ENCODE measurements around the gene GMPR2. TPM values are rescaled to one million over a fixed set of nuclear protein-coding genes. Genes with fewer than 3 reads are reported as not detected.

The GMPR2 gene
- total and polyA plus RNA-seq, 2 of the 13 experiments (the other 11 are each of a cell fraction or from before 2014, with no cell fraction given) = 210 to 273 TPM

DNA sequence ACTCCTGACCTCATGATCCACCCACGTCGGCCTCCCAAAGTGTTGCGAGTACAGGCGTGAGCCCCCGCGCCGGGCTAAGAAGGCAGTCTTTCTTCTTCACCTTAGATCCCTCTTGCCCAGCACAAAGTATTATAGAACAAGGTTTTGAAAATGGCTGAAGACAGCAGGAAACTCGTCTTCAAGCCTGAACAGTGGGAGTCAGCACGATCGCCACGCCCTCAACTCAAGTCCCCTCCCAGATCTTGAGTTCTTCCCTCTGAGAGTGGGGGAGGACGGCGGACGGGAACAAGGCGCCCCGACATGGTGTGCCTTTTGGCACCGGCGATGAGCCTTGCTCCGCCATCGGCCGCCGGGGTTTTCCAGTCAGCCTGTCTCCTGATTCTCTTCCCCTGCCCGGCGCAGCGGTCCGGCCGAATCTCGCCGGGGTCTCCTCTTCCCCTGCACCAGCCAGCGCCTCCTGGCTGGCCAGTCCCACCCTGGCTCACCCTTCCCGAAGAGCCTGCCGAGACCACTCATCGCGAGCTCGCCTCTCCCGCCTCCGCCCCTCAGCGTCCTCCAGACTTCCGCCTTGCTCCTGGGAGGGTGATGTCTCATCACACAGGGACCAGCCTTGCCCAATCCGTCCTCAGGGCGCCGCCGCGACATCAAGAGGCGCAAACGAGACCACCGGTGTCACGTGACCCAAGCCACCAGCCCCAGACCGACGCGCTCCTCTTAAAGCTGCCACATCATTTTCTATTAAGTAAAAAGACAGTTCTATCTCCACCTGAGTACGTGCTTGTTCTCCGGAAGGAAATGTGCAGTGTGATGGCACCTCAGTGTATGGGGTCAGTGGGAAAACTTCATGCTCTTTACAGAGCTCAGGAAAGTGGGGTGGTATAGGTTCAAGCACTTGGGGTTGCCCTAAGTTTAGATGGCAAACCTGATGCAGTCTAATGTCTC is 19.5 kb upstream of the GMPR2 start, which contains the start of gene CHMP4A (continued):
- TF ChIP-seq, protein P1, sequence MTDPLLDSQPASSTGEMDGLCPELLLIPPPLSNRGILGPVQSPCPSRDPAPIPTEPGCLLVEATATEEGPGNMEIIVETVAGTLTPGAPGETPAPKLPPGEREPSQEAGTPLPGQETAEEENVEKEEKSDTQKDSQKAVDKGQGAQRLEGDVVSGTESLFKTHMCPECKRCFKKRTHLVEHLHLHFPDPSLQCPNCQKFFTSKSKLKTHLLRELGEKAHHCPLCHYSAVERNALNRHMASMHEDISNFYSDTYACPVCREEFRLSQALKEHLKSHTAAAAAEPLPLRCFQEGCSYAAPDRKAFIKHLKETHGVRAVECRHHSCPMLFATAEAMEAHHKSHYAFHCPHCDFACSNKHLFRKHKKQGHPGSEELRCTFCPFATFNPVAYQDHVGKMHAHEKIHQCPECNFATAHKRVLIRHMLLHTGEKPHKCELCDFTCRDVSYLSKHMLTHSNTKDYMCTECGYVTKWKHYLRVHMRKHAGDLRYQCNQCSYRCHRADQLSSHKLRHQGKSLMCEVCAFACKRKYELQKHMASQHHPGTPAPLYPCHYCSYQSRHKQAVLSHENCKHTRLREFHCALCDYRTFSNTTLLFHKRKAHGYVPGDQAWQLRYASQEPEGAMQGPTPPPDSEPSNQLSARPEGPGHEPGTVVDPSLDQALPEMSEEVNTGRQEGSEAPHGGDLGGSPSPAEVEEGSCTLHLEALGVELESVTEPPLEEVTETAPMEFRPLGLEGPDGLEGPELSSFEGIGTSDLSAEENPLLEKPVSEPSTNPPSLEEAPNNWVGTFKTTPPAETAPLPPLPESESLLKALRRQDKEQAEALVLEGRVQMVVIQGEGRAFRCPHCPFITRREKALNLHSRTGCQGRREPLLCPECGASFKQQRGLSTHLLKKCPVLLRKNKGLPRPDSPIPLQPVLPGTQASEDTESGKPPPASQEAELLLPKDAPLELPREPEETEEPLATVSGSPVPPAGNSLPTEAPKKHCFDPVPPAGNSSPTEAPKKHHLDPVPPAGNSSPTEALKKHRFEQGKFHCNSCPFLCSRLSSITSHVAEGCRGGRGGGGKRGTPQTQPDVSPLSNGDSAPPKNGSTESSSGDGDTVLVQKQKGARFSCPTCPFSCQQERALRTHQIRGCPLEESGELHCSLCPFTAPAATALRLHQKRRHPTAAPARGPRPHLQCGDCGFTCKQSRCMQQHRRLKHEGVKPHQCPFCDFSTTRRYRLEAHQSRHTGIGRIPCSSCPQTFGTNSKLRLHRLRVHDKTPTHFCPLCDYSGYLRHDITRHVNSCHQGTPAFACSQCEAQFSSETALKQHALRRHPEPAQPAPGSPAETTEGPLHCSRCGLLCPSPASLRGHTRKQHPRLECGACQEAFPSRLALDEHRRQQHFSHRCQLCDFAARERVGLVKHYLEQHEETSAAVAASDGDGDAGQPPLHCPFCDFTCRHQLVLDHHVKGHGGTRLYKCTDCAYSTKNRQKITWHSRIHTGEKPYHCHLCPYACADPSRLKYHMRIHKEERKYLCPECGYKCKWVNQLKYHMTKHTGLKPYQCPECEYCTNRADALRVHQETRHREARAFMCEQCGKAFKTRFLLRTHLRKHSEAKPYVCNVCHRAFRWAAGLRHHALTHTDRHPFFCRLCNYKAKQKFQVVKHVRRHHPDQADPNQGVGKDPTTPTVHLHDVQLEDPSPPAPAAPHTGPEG (CRISPR knock-in tag; IDR thresholded peaks at IDR 0.05) = peak; percentile 97
- no peak for TF ChIP-seq ATF7 (IDR thresholded peaks at IDR 0.05)
- TF ChIP-seq ATF7 (CRISPR knock-in tag; IDR thresholded peaks at IDR 0.05) = peak; percentile 85
- TF ChIP-seq MAZ (IDR thresholded peaks at IDR 0.05; ENCODE audit: borderline replicate concordance, low read depth, low read length) = peak; percentile 84
- peak; percentile 95 for TF ChIP-seq MAZ (CRISPR knock-in tag; IDR thresholded peaks at IDR 0.05; ENCODE audit: low read depth)
- peak; percentile 75; the same call in 1 of the 2 replicates for TF ChIP-seq SNAPC2 (CRISPR knock-in tag; IDR thresholded peaks at IDR 0.05)
- TF ChIP-seq POLR2AphosphoS2 (IDR thresholded peaks at IDR 0.05; ENCODE audit: low read depth, low read length) = 0 out of 2 replicates have a peak, but pooled peaks have one; percentile 22
- peak; percentile 39 for TF ChIP-seq ZNF33B (CRISPR knock-in tag; IDR thresholded peaks at IDR 0.05)
- peak; percentile 84 for TF ChIP-seq NKX3-1 (CRISPR knock-in tag; IDR thresholded peaks at IDR 0.05)
- TF ChIP-seq MAFK (conservative IDR thresholded peaks at IDR 0.05 in 1 of 2, IDR thresholded peaks at IDR 0.05 in 1 of 2; ENCODE audit: low read length in 2 of 2) = no peak; a peak in 1 of 4 replicates
- TF ChIP-seq CBX2 (IDR thresholded peaks at IDR 0.05; ENCODE audit: low read depth, low read length) = no peak
- no peak for TF ChIP-seq CBX2 (CRISPR knock-in tag; IDR thresholded peaks at IDR 0.05; ENCODE audit: low read depth)
- peak; percentile 100 for TF ChIP-seq SAP130 (CRISPR knock-in tag; IDR thresholded peaks at IDR 0.05; ENCODE audit: low read depth)
- TF ChIP-seq JUND (CRISPR knock-in tag; IDR thresholded peaks at IDR 0.05) = peak; percentile 86
- TF ChIP-seq ZBTB20 (CRISPR knock-in tag; IDR thresholded peaks at IDR 0.05; ENCODE audit: borderline replicate concordance, low read depth) = peak; percentile 91
- TF ChIP-seq, protein P2, sequence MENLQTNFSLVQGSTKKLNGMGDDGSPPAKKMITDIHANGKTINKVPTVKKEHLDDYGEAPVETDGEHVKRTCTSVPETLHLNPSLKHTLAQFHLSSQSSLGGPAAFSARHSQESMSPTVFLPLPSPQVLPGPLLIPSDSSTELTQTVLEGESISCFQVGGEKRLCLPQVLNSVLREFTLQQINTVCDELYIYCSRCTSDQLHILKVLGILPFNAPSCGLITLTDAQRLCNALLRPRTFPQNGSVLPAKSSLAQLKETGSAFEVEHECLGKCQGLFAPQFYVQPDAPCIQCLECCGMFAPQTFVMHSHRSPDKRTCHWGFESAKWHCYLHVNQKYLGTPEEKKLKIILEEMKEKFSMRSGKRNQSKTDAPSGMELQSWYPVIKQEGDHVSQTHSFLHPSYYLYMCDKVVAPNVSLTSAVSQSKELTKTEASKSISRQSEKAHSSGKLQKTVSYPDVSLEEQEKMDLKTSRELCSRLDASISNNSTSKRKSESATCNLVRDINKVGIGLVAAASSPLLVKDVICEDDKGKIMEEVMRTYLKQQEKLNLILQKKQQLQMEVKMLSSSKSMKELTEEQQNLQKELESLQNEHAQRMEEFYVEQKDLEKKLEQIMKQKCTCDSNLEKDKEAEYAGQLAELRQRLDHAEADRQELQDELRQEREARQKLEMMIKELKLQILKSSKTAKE (CRISPR knock-in tag; IDR thresholded peaks at IDR 0.05; ENCODE audit: borderline replicate concordance) = peak; percentile 78; the same call in 1 of the 2 replicates
- no peak for TF ChIP-seq ISX (CRISPR knock-in tag; conservative IDR thresholded peaks at IDR 0.05)
- TF ChIP-seq GTF3A (CRISPR knock-in tag; conservative IDR thresholded peaks at IDR 0.05) = peak; percentile 99; the same call in 1 of the 2 replicates
- TF ChIP-seq, protein P3, sequence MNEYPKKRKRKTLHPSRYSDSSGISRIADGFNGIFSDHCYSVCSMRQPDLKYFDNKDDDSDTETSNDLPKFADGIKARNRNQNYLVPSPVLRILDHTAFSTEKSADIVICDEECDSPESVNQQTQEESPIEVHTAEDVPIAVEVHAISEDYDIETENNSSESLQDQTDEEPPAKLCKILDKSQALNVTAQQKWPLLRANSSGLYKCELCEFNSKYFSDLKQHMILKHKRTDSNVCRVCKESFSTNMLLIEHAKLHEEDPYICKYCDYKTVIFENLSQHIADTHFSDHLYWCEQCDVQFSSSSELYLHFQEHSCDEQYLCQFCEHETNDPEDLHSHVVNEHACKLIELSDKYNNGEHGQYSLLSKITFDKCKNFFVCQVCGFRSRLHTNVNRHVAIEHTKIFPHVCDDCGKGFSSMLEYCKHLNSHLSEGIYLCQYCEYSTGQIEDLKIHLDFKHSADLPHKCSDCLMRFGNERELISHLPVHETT (CRISPR knock-in tag; conservative IDR thresholded peaks at IDR 0.05) = peak; percentile 76; the same call in 1 of the 2 replicates
- TF ChIP-seq ZNF660 (CRISPR knock-in tag; IDR thresholded peaks at IDR 0.05; ENCODE audit: borderline replicate concordance, low read depth) = peak; percentile 69; the same call in 1 of the 2 replicates
